GM12878 (cell line): Measurements from ENCODE around the gene PPBP. TPM values are rescaled to one million over a fixed set of nuclear protein-coding genes. Genes with fewer than 3 reads are reported as not detected.

Experiments
- ATAC-seq: fragments of 200-7000 bp; cut with Tn5 transposase; 3 replicates; pipeline ENCODE4 v1.9.1; 2020; ENCODE audit warnings: mild to moderate bottlenecking, moderate library complexity
- BruUV-seq: library from RNA; stranded (reverse); fragments of 400-500 nt; replicated peaks from 2 replicates; lab custom pipeline; 2021; lab: Mats Ljungman, UMichigan
- CTCF ChIA-PET: fragments of 300-600 bp; sonication (Branson Sonifier 250); formaldehyde crosslinking; extraction: SDS; loops from one replicate; lab custom pipeline; 2021; ENCODE audit warnings: inconsistent platforms; lab: Yijun Ruan, JAX
- POLR2A ChIA-PET: fragments of 350-600 bp; formaldehyde crosslinking; extraction: SDS; loops from one replicate; lab custom pipeline; 2021; ENCODE audit warnings: inconsistent platforms; lab: Charles Lee
- RAD21 ChIA-PET: fragments of 300-600 bp; sonication (Branson Sonifier 250); formaldehyde crosslinking; loops from one replicate; lab custom pipeline; 2023; ENCODE audit warnings: antibody characterized with exemption; ENCODE audit not compliant: unreplicated experiment; lab: Charles Lee
- SMC1A ChIA-PET: fragments of 300-600 bp; sonication (Branson Sonifier 250); formaldehyde crosslinking; loops from one replicate; lab custom pipeline; 2023; ENCODE audit not compliant: unreplicated experiment, uncharacterized antibody; lab: Charles Lee
- DNase-seq: peaks from one replicate; pipeline ENCODE4 v3.0.0-alpha.2; 2011; ENCODE audit warnings: low read depth, low spot score
- FAIRE-seq: peaks from 3 replicates; lab custom pipeline; 2011; peaks lifted over from hg19 to GRCh38; lab: Jason Lieb, UNC
- H2AFZ ChIP-seq: 2 replicates; pipeline ENCODE4 v1.6.0; 2011; ENCODE audit warnings: low read depth, low read length, control low read depth; ENCODE audit not compliant: control insufficient read depth
- H3K27ac ChIP-seq: 2 replicates; pipeline ENCODE4 v1.5.1; 2011; ENCODE audit warnings: control low read depth; ENCODE audit not compliant: control insufficient read depth, insufficient read depth
- H3K27me3 ChIP-seq, 2 experiments: replicated peaks in 1 of 2; 2 replicates each; pipeline versions ENCODE4 v1.6.0 to v1.6.1; 2011; ENCODE audit warnings: low read length in 1 of 2; ENCODE audit not compliant: control insufficient read depth in 2 of 2, insufficient read depth in 2 of 2
- H3K36me3 ChIP-seq, 2 experiments: 2 replicates each; pipeline ENCODE4 v1.5.1; 2011; ENCODE audit warnings: low read length in 1 of 2; ENCODE audit not compliant: control insufficient read depth in 2 of 2, insufficient read depth in 2 of 2
- H3K4me1 ChIP-seq: 2 replicates; pipeline ENCODE4 v1.6.1; 2011; ENCODE audit warnings: mild to moderate bottlenecking, low read length, moderate library complexity, mixed read lengths; ENCODE audit not compliant: control insufficient read depth, insufficient read depth
- H3K4me2 ChIP-seq: 2 replicates; pipeline ENCODE4 v1.6.0; 2011; ENCODE audit warnings: control low read depth; ENCODE audit not compliant: control insufficient read depth, insufficient read depth
- H3K4me3 ChIP-seq: fragments of 200-600 bp; sonication (generic); 2 replicates; pipeline ENCODE4 v1.5.1; 2016
- H3K79me2 ChIP-seq: 2 replicates; pipeline ENCODE4 v1.6.0; 2011; ENCODE audit warnings: low read length; ENCODE audit not compliant: control insufficient read depth, insufficient read depth
- H3K9ac ChIP-seq: 2 replicates; pipeline ENCODE4 v1.8.0; 2011; ENCODE audit warnings: low read length, control low read depth, mixed read lengths; ENCODE audit not compliant: control insufficient read depth, insufficient read depth
- H3K9me3 ChIP-seq: replicated peaks from 3 replicates; pipeline ENCODE4 v1.5.1; 2011; ENCODE audit warnings: mild to moderate bottlenecking, low read length; ENCODE audit not compliant: control insufficient read depth, insufficient read depth
- H4K20me1 ChIP-seq: 2 replicates; pipeline ENCODE4 v1.6.0; 2011; ENCODE audit not compliant: control insufficient read depth, insufficient read depth
- CEBPB ChIP-seq, 2 experiments: fragments of 150-350 bp in 1 of 2; IDR thresholded peaks; 2 replicates each; pipeline ENCODE4 v1.6.1; 2012 to 2014; ENCODE audit warnings: low read depth in 2 of 2, low read length in 2 of 2, borderline replicate concordance in 1 of 2, inconsistent platforms in 1 of 2
- CHD2 ChIP-seq: IDR thresholded peaks from 2 replicates; pipeline ENCODE4 v1.6.1; 2011; ENCODE audit warnings: low read depth, low read length, improper control_type of control experiment, borderline replicate concordance
- CHD4 ChIP-seq: fragments of 200-600 bp; sonication (generic); IDR thresholded peaks from 2 replicates; pipeline ENCODE4 v1.6.1; 2016; ENCODE audit warnings: mild to moderate bottlenecking
- FOXK2 ChIP-seq: fragments of 450-650 bp; IDR thresholded peaks from 2 replicates; pipeline ENCODE4 v1.6.1; 2017; ENCODE audit warnings: mild to moderate bottlenecking, moderate library complexity
- HDGF ChIP-seq: fragments of 450-650 bp; IDR thresholded peaks from 2 replicates; pipeline ENCODE4 v1.6.1; 2016; ENCODE audit warnings: antibody characterized with exemption
- JUND ChIP-seq: IDR thresholded peaks from 2 replicates; pipeline ENCODE4 v1.6.1; 2012; ENCODE audit warnings: low read depth, mild to moderate bottlenecking, low read length, improper control_type of control experiment, moderate library complexity
- NFYB ChIP-seq: IDR thresholded peaks from 2 replicates; pipeline ENCODE4 v1.6.1; 2011; ENCODE audit warnings: low read depth, mild to moderate bottlenecking, low read length, improper control_type of control experiment, moderate library complexity; ENCODE audit not compliant: insufficient read depth
- SREBF1 ChIP-seq: IDR thresholded peaks from 2 replicates; pipeline ENCODE4 v1.6.1; 2012; ENCODE audit warnings: mild to moderate bottlenecking, low read length
- STAT3 ChIP-seq: IDR thresholded peaks from 2 replicates; pipeline ENCODE4 v1.6.1; 2011; ENCODE audit warnings: low read depth, low read length, improper control_type of control experiment
- TAF1 ChIP-seq: IDR thresholded peaks from 2 replicates; pipeline ENCODE4 v1.6.1; 2011; ENCODE audit warnings: mild to moderate bottlenecking, low read depth, low read length, borderline replicate concordance
- TCF12 ChIP-seq: IDR thresholded peaks from 2 replicates; pipeline ENCODE4 v1.6.1; 2011; ENCODE audit warnings: low read depth, mild to moderate bottlenecking, low read length
- WRNIP1 ChIP-seq: IDR thresholded peaks from 2 replicates; pipeline ENCODE4 v1.6.1; 2011; ENCODE audit warnings: low read depth, low read length, improper control_type of control experiment, borderline replicate concordance
- WGBS: methylation state at CpG from one replicate; pipeline ENCODE4 v1.1.6; 2016; ENCODE audit warnings: low lambda C conversion rate; ENCODE audit not compliant: insufficient replicate concordance, insufficient coverage; ENCODE audit errors: missing lambda C conversion rate; 5-methylcytosine and 5-hydroxymethylcytosine counted together
- in situ Hi-C: fragments of 300-500 bp; cut with MboI; formaldehyde crosslinking; loops from 9 replicates; pipeline ENCODE4 v1.14.3; 2018; ENCODE audit warnings: mixed read lengths
- intact Hi-C: fragments of 100-400 bp; cut with micrococcal nuclease; formaldehyde crosslinking; loops from one replicate; pipeline ENCODE4 v1.14.2; 2022; ENCODE audit not compliant: unreplicated experiment
- polyA plus RNA-seq, 11 experiments: library from polyadenylated mRNA; depleted of rRNA in 4 of 11; unstranded in 6 of 11; stranded (reverse) in 5 of 11; fragments of >200 nt; fragmentation: Nextera tagmentation in 4 of 11; fragmentation: Illumina TruSeq in 1 of 11; extraction: Ambion mirVana in 4 of 11; extraction: Trizol in 1 of 11; gene quantifications; 1 replicate in 1 of 11; 2 replicates in 10 of 11; pipeline versions ENCODE4 v1.2.1 to v1.2.3, GENCODE V29; 2011 to 2016; ENCODE audit warnings: inconsistent platforms in 2 of 11, missing spikeins in 2 of 11, low read depth in 1 of 11
- total RNA-seq, 4 experiments: library from RNA; depleted of rRNA in 3 of 4; stranded (reverse); fragments of >200 nt in 3 of 4; fragmentation: Illumina TruSeq in 1 of 4; extraction: Trizol in 1 of 4; gene quantifications; 2 replicates each; pipeline versions ENCODE4 v1.2.1 to v1.2.3, GENCODE V29; 2013 to 2021
- TF ChIP-seq, protein P1 (sequence below): fragments of 450-650 bp; formaldehyde crosslinking; IDR thresholded peaks from 2 replicates; pipeline ENCODE4 v1.4.0; 2022; ENCODE audit warnings: mild to moderate bottlenecking, moderate library complexity
- TF ChIP-seq, protein P2 (sequence below): fragments of 450-650 bp; IDR thresholded peaks from 2 replicates; pipeline ENCODE4 v1.6.1; 2016; ENCODE audit warnings: mild to moderate bottlenecking
- TF ChIP-seq, protein P3 (sequence below): fragments of 450-650 bp; IDR thresholded peaks from 2 replicates; pipeline ENCODE4 v1.6.1; 2017; ENCODE audit warnings: low read depth, mild to moderate bottlenecking, moderate library complexity
- TF ChIP-seq, protein P4 (sequence below): IDR thresholded peaks from 2 replicates; pipeline ENCODE4 v1.6.1; 2011; ENCODE audit warnings: borderline replicate concordance, low read depth, mild to moderate bottlenecking, moderate library complexity, mixed read lengths, low read length; ENCODE audit not compliant: insufficient read depth; ENCODE audit errors: extremely low read length

The PPBP gene
- total and polyA plus RNA-seq, 10 of the 15 experiments (the other 5 are each of a cell fraction or from before 2014, with no cell fraction given) = not detected

DNA sequence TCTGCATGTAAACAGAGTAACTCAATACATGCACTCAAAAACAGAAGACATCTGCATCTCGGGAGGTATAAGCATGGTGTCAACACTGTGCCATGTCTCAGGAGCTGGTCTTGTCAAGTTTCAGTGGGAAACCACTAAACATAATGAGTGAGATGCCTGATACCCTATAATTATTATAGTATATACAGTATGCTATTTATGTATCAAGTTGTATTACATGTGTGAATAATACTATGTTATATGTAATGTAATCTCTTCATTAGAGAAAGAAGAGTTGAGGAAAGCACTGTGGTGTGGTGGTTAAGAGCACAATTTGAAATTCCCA is 2.5 kb downstream of the PPBP start (continued):
- TF ChIP-seq, protein P1, sequence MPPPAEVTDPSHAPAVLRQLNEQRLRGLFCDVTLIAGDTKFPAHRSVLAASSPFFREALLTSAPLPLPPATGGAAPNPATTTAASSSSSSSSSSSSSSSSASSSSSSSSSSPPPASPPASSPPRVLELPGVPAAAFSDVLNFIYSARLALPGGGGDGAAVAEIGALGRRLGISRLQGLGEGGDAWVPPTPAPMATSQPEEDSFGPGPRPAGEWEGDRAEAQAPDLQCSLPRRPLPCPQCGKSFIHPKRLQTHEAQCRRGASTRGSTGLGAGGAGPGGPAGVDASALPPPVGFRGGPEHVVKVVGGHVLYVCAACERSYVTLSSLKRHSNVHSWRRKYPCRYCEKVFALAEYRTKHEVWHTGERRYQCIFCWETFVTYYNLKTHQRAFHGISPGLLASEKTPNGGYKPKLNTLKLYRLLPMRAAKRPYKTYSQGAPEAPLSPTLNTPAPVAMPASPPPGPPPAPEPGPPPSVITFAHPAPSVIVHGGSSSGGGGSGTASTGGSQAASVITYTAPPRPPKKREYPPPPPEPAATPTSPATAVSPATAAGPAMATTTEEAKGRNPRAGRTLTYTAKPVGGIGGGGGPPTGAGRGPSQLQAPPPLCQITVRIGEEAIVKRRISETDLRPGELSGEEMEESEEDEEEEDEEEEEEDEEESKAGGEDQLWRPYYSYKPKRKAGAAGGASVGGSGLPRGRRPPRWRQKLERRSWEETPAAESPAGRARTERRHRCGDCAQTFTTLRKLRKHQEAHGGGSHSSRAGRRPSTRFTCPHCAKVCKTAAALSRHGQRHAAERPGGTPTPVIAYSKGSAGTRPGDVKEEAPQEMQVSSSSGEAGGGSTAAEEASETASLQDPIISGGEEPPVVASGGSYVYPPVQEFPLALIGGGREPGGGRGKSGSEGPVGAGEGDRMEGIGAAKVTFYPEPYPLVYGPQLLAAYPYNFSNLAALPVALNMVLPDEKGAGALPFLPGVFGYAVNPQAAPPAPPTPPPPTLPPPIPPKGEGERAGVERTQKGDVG (CRISPR knock-in tag) = no peak
- no peak for TF ChIP-seq HDGF
- no peak for TF ChIP-seq STAT3

DNA sequence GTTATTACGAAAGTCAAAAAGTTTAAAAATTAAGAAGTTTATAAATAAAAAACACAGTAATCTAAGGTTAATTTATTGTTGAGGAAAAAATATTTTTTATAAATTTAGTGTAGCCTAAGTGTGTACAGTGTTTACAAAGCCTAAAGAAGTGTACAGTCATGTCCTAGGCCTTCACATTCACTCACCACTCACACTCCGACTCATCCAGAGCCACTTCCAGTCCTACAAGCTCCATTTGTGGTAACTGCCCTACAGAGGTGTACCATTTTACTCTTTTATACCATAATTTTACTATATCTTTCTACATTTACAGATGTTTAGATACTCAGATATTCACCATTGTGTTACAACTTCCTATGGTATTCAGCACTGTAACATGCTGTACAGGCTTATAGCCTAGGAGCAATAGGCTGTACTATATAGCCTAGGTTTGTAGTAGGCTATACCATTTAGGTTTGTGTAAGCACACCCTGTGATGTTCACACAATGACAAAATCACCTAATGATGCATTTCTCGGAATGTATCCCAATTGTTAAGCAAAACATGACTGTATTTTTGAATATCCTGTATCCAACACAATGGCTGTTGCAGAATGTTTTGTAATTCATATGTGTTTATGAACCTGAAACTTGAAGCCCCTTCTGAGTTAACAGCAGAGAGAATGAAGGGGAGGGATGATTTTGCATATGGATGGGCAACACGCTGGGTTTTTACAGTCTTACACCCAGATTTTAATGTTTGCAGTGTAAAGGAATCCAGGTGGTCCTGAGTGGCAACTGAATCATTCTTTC is 3.1 kb downstream of the PPBP start:
- ATAC-seq (no peak), DNase-seq (no peak), FAIRE-seq (no peak)
- in situ Hi-C loops = no loop called here
- ChIA-PET CTCF (no interaction called here), POLR2A (no interaction called here), SMC1A (no interaction called here), RAD21 (no interaction called here)
- Histone ChIP-seq H3K9ac (no peak overlapping the region), H3K27me3 (no peaks in the 10 kb centered on the region; a peak in 2 of 4 replicates), H3K4me1 (no peaks in the 10 kb centered on the region), H4K20me1 (no peaks in the 10 kb centered on the region), H3K4me3 (no peak overlapping the region), H3K4me2 (no peak overlapping the region), H3K9me3 (no peaks in the 10 kb centered on the region), H3K27ac (no peak overlapping the region), H2AFZ (no peak overlapping the region), H3K36me3 (no peaks in the 10 kb centered on the region), H3K79me2 (no peaks in the 10 kb centered on the region)
- intact Hi-C loops = no loop called here
- WGBS = 18% methylated on average over 4 of the region's 4 CpGs
- BruUV-seq = no TSS peak
- no peak for TF ChIP-seq JUND
- TF ChIP-seq, protein P2, sequence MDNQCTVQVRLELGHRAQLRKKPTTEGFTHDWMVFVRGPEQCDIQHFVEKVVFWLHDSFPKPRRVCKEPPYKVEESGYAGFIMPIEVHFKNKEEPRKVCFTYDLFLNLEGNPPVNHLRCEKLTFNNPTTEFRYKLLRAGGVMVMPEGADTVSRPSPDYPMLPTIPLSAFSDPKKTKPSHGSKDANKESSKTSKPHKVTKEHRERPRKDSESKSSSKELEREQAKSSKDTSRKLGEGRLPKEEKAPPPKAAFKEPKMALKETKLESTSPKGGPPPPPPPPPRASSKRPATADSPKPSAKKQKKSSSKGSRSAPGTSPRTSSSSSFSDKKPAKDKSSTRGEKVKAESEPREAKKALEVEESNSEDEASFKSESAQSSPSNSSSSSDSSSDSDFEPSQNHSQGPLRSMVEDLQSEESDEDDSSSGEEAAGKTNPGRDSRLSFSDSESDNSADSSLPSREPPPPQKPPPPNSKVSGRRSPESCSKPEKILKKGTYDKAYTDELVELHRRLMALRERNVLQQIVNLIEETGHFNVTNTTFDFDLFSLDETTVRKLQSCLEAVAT = no peak
- TF ChIP-seq CHD2 = no peak
- TF ChIP-seq CEBPB (IDR thresholded peaks at IDR 0.05; ENCODE audit: borderline replicate concordance in 1 of 2, low read depth in 2 of 2, low read length in 2 of 2) = no peak
- TF ChIP-seq, protein P3, sequence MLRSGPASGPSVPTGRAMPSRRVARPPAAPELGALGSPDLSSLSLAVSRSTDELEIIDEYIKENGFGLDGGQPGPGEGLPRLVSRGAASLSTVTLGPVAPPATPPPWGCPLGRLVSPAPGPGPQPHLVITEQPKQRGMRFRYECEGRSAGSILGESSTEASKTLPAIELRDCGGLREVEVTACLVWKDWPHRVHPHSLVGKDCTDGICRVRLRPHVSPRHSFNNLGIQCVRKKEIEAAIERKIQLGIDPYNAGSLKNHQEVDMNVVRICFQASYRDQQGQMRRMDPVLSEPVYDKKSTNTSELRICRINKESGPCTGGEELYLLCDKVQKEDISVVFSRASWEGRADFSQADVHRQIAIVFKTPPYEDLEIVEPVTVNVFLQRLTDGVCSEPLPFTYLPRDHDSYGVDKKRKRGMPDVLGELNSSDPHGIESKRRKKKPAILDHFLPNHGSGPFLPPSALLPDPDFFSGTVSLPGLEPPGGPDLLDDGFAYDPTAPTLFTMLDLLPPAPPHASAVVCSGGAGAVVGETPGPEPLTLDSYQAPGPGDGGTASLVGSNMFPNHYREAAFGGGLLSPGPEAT = no peak
- no peak for TF ChIP-seq TAF1
- TF ChIP-seq FOXK2 = no peak
- TF ChIP-seq SREBF1 = no peak
- TF ChIP-seq NFYB = no peak
- no peak for TF ChIP-seq CHD4
- TF ChIP-seq WRNIP1 = no peak
- no peak for TF ChIP-seq TCF12
- TF ChIP-seq, protein P4, sequence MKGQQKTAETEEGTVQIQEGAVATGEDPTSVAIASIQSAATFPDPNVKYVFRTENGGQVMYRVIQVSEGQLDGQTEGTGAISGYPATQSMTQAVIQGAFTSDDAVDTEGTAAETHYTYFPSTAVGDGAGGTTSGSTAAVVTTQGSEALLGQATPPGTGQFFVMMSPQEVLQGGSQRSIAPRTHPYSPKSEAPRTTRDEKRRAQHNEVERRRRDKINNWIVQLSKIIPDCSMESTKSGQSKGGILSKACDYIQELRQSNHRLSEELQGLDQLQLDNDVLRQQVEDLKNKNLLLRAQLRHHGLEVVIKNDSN = no peak
